ENCODE data around the gene SUPT6H. TPM values are rescaled to one million over a fixed set of nuclear protein-coding genes. Genes with fewer than 3 reads are reported as not detected.

SUPT6H gene
- total and polyA plus RNA-seq, 2 of the 4 experiments (the other 2 are of a cell fraction): 41.4 to 44.8 TPM

GRCh38 chr17:28733346-28733745, 71.3 kb downstream of the SUPT6H start:
- dilution Hi-C loops (cut with HindIII; ENCODE audit: low sequenced_read_pairs, unreplicated experiment) (no loop called here), intact Hi-C loops (cut with micrococcal nuclease) (no loop called here), in situ Hi-C loops (cut with MboI; ENCODE audit: low sequenced_read_pairs) (loop anchor here (10.0 kb wide), 1 partner anchor 371 kb away; no protein-coding TSS in a partner anchor)
- H3K4me2 ChIP-seq (ENCODE audit: low read depth, low read length): no peak overlapping the region
- no TSS peak for BruUV-seq (replicated peaks)
- no peak overlapping the region for H2BK120ac ChIP-seq (ENCODE audit: low read depth, low read length)
- no peak overlapping the region for H3K14ac ChIP-seq (replicated peaks; ENCODE audit: low read depth, low read length)
- H2AFZ ChIP-seq (replicated peaks; ENCODE audit: low read length, poor library complexity): no peak overlapping the region
- H3K36me3 ChIP-seq (ENCODE audit: control insufficient read depth, insufficient read depth, low read length): no peaks in the 10 kb centered on the region
- H4K5ac ChIP-seq (ENCODE audit: low read depth, low read length): no peak overlapping the region
- no peaks in the 10 kb centered on the region for H3K9me1 ChIP-seq (ENCODE audit: insufficient read depth, low read length)
- no peak overlapping the region for H2BK20ac ChIP-seq (ENCODE audit: low read depth, low read length)
- no peaks in the 10 kb centered on the region; the same call in 1 of the 2 replicates for H4K20me1 ChIP-seq (ENCODE audit: insufficient read depth, low read length)
- no peak overlapping the region for H4K91ac ChIP-seq (ENCODE audit: insufficient read depth, low read depth, low read length)
- no peaks in the 10 kb centered on the region for H3K9me3 ChIP-seq (ENCODE audit: control insufficient read depth, insufficient read depth, low read length)
- CTCF ChIA-PET: no interaction called here
- no peak overlapping the region for H3K4me3 ChIP-seq (ENCODE audit: insufficient read depth, low read depth, low read length)
- no peak overlapping the region for H2AK5ac ChIP-seq (ENCODE audit: low read depth, low read length)
- TF ChIP-seq BHLHE40 (IDR thresholded peaks at IDR 0.05; ENCODE audit: low read depth, low read length): no peak
- TF ChIP-seq RCOR1 (IDR thresholded peaks at IDR 0.05; ENCODE audit: insufficient replicate concordance, low read length): no peak
- TF ChIP-seq USF2 (IDR thresholded peaks at IDR 0.05; ENCODE audit: low read depth, low read length): no peak
- no peak for TF ChIP-seq SMC3 (IDR thresholded peaks at IDR 0.05; ENCODE audit: low read depth, low read length)
- no peak for TF ChIP-seq POLR2A (IDR thresholded peaks at IDR 0.05; ENCODE audit: low read depth, low read length)
- TF ChIP-seq ELK1 (IDR thresholded peaks at IDR 0.05; ENCODE audit: borderline replicate concordance, low read depth, low read length): no peak
- TF ChIP-seq MAZ (IDR thresholded peaks at IDR 0.05; ENCODE audit: borderline replicate concordance, low read depth, low read length): no peak
- no peak for TF ChIP-seq RAD21 (IDR thresholded peaks at IDR 0.05; ENCODE audit: low read length)
- no peak overlapping the region for H3K56ac ChIP-seq (ENCODE audit: extremely low read depth, insufficient read depth, low read length)
- H3K18ac ChIP-seq (ENCODE audit: low read depth, low read length): no peak overlapping the region
- POLR2A ChIA-PET (ENCODE audit: unreplicated experiment): no interaction called here
- H3K4ac ChIP-seq (ENCODE audit: low read depth, low read length): no peak overlapping the region
- no peaks in the 10 kb centered on the region for H3K27me3 ChIP-seq (ENCODE audit: control insufficient read depth, insufficient read depth, low read length)
- 0 out of 2 replicates have a peak, but pooled peaks cover 2% of the 10 kb centered on the region for H3K4me1 ChIP-seq (ENCODE audit: control insufficient read depth, insufficient read depth, low read length)
- ATAC-seq (ENCODE audit: low read depth) (no peak), DNase-seq (no peak)
- H3K9ac ChIP-seq (ENCODE audit: low read depth, low read length): no peak overlapping the region
- H4K8ac ChIP-seq (ENCODE audit: low read depth in 2 of 2, low read length in 2 of 2): no peak overlapping the region
- no peak overlapping the region for H3K27ac ChIP-seq (ENCODE audit: insufficient read depth, low read length)
- H2AK9ac ChIP-seq (replicated peaks; ENCODE audit: low read depth, low read length, poor library complexity): no peak overlapping the region
- no peak overlapping the region for H3K23ac ChIP-seq (ENCODE audit: low read depth, low read length)
- H2BK15ac ChIP-seq (ENCODE audit: low read depth, low read length): no peak overlapping the region
- peaks cover 0 to 6% of the 10 kb centered on the region in 2 experiments; a peak in 1 of 4 replicates for H3K79me1 ChIP-seq (ENCODE audit: low read depth in 1 of 2, low read length in 2 of 2)
- H2BK5ac ChIP-seq (ENCODE audit: low read depth, low read length, poor library complexity, severe bottlenecking): no peak overlapping the region
- no CpG with 5 or more reads among the region's 1 CpG for WGBS, 2 experiments (ENCODE audit: extremely low coverage in 2 of 2, insufficient read length in 1 of 2)

Measured in IMR-90 (cell line).